GM20431 (cell line): ENCODE data around the gene FBP2.

ENCODE experiments used
- in situ Hi-C: fragments of 300-500 bp; cut with MseI, MboI; formaldehyde crosslinking; loops from one replicate; pipeline ENCODE4 v1.15.0; 2020; ENCODE audit warnings: low sequenced_read_pairs; ENCODE audit not compliant: unreplicated experiment

FBP2 gene

DNA sequence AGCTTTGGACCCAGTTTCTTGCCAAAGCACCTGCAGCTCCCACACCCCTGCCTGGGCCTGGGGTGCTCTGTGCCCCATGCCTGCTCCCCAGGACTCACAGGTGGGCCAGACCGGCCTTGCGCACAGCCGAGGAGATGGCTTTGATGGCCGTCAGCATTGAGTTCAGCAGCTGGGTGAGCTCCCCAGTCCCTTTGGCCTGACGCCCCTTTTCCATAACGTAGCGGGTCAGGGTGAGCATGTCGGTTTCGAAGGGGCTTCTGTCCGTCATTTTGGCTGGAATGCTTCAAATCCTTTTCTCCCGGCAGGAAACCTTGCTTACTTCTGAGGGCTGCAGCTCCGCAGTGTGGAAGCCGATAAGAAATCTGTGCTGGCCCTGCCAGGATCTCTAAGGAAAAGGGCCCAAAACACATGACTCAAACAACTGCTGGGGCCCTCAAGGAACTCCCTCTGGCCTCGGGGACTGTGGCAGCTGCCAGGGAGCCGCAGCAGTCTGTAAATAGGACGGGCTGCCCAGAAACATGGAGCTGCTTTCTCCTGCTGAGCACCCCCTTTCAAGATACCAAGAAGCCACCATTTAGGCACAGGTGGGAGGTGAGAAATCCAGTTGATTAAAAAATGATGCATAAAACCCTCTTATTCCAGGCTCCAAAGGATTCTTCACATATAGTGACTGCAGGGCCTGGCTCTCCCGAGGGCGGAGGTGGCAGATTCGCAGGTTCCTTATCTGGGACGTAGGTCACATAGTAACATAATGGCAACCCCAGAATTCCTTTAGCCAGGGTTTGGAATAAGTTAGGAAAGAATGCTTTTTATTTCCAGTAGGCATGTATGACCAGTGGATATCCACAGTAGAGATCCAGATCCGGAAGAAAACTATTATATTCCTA, at the start of gene FBP2:
TSS of gene FBP2 (minus strand) at position 366 of the 887 bp plus-strand sequence. CDS start at position 268, 98 bp downstream.
- in situ Hi-C loops, result no loop called here

DNA sequence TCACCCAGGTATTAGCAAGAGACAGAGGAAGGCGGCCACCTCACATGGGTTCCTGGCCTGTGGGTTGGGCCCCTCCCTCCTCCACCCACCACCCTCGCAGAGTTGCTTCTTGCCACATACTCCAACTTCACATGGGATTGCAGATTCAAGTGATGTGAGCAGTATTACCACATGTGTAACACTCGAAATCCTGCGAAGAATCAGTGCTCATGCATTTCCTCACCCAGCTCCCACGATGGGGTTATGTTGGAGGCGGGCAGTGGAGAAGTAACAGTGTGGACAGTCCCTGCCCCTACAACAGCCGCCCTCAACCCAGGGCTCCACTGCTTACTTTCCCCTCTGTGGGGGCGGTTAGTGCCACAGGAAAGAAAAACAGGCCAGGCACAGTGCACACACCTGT, 49.6 kb upstream of the FBP2 start:
- in situ Hi-C loops, result no loop called here

DNA sequence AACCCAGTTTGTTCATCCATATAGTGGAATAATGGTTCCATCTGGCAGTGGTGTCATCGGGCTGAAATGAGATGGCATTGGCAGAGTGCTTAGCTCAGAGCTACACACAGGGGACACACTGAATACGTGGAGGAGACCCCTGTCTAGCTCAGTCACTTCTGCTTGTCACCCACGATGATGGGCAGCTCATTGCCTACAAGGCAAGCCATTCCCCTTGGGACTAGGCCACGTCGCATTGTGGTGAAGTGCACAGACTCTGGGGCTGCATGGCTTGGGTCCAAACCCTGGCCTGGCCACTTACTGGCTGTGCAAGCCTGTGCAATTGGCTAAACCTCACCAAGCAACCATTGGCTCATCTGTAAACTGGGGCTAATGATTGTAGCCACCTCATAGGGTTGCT, 48.9 kb upstream of the FBP2 start:
- in situ Hi-C loops, result no loop called here

DNA sequence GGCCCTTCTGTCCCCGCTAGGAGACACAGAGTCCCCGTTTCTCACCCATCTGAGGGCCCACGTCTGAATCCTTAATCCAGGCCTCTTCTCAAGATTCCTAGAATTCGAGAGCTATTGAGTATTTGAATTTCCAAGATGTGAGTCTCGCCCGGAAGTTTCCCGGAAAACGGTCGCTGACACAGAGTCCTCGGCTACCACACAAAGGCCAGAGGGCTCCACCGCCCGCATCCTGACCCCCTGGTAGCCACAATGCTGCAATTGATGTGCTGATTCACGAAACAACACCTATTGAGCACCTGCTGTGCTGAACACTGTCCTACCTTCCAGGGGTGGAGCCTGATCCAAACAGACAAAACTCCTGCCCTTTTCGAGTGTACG, 46.4 kb upstream of the FBP2 start:
- in situ Hi-C loops, result no loop called here

DNA sequence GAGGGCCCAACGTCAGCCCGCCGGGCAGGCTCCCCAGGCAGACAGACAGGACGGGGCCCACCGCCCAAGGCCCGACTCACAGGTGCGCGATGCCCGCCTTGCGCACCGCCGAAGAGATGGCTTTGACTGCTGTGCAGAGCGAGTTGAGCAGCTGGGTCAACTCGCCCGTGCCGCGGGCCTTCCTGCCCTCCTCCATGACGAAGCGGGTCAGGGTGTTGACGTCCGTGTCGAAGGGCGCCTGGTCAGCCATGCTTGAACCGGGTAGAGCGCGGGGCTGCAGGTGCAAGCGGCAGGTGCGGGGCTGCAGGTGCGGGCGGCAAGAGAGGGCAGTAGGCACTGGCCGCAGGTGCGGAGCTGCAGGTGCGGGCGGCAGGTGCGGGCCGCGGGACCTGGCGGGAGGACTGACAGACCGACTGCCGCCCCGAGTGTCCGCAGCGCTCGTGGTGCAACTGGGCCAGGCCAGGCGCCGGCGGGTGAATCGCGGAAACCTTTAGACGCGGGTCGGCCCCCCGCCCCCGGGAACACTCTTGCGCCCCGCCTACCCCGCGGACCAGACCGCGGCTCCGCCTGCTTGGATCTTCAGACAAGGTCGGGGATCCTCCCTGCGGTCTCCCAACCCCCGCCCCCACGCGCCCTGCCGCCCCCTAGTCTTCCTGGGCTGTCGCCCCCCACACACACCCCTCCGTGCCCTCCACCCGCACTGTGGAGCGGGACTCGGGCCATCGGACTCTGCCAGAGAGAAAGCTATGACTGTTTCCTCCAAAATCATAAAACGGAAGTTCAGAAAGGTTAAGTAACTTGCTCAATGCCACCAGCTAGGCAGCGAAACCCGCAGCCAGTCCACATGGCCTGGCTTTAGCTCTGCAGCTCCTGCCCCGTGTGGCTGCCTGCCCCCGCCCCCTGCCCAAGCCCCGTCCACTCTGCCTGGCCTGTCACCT, 45.7 kb upstream of the FBP2 start, which contains the start of gene FBP1:
TSS of gene FBP1 (minus strand) at position 458 of the 938 bp plus-strand sequence. CDS start at position 250, 208 bp downstream.
- in situ Hi-C loops, result no loop called here

DNA sequence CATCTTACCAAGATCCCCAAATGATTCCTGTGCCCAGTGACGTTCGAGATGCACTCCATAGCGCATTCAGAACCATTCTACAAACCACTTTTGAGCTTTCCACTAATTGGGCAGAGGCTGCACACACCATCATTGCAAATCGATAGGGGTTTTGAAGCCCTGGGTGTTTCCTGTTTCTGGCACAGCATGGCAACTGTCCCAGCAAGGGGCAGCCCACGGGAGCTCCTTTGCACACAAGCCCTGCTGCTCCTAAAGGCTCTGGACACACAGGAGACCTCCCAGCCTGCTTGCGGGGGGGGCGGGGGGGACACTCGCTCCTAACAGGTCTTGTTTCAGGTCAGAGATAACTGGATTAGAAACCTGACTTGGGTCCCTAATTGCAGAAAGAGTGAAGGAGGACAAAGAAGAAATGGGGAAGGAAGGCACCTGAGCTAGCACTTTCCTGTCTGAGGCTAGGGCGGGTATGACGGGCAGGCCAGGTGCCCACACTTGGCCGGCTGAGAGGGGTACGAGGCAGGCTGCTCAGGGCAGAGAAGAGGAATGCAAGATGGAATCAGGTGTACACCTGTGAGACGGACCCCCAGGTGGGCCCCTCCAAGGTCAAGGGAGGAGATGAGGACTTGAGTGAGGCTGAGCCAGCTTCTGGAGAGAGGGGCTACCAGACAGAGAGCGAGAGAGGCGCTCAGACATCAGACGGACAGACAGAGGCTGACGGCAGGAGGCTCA, 44.9 kb upstream of the FBP2 start:
- in situ Hi-C loops, result no loop called here

DNA sequence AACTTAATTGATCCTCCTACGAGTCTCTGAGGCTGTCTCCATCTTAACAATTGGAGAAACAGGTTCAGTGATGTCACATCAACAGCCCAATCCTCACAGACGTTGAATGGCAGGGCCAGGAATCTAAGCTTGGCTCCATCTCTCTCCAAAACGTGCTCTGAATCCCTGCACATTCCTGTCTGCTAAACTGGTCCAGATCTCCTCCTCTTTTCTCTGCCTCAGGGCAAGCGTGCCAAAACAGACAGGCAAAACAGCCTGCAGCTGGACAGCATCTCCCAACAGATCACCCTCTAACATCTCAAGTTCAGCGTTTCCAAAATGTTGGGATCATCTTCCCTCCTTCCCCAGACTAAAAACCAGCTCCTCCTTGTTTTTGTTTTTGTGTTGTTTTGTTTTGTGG, 39.1 kb upstream of the FBP2 start:
- in situ Hi-C loops, result no loop called here

DNA sequence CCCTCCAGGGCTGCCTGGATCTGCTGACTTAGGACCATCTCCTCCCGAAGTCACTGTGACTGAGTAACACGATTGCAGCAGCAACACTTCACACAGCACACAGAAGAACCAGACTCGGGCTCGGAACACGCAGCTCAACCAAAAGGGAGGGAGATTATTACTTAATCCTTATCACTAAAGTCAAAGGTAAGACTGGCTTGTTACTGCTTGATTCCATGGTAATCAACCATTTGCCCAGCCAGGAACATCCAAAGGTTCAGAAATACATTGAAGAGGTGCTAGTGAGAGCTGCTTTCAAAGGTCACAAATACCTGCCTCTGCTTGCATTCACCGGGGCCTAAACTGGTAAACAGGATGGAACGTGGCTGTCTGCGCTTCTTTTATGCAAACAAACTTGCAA, 38.0 kb upstream of the FBP2 start:
- in situ Hi-C loops, result no loop called here

DNA sequence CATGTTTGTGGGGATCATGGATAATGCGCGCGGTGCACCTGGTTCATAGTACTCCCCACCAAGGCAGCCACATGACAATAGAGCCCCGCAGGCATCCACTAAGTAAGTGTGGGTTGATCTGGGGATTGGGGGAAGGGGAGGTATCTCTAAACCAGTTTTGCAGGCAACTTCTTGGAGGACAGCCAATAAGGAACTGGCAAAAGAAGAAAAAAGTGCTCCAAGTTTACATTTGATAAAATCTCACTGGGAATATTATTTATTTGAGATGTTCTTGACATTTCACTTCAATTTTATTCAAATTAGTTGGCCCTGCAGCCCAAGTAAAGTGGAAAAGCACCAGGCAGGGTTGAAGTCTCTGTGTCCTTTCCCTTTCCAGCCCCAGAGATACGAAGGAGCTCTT, 37.2 kb upstream of the FBP2 start:
- in situ Hi-C loops, result no loop called here

DNA sequence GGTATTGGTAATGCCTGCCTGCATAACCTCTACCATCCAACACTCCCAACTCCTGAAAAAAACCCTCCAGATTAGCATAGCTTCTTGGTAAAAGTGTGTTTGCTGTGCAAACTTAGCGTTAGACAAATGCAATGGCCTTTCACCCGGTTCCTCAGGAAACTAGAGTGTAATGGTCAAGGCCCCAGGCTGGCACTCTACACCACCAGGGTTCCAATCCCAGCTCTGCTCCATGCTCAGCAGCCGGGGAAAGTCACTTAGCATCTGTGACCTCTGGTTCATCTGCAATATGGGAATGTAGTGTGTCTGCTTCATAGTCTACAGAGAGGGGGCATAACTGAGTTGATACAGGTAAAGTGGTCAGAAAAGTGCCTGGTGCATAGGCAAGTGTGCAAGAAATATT, 36.7 kb upstream of the FBP2 start:
- in situ Hi-C loops, result no loop called here

DNA sequence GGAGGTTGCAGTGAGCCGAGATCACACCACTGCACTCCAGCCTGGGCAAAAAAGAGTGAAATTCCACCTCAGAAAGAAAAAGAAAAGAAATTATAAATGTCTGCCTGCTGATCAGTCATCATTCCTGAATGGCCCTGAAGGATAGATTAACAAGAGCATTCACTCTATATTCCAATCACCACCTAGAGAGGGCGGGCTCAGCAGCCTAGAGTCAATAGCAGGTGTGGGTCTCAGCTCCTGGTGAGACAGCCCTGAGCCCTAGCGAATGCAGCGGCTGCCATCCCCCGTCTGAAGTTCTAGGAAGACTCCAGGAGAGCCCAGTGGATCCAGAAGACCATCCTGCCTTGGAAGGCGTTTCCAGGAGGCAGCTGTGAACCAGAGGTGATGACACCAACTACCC, 33.7 kb upstream of the FBP2 start:
- in situ Hi-C loops, result no loop called here

DNA sequence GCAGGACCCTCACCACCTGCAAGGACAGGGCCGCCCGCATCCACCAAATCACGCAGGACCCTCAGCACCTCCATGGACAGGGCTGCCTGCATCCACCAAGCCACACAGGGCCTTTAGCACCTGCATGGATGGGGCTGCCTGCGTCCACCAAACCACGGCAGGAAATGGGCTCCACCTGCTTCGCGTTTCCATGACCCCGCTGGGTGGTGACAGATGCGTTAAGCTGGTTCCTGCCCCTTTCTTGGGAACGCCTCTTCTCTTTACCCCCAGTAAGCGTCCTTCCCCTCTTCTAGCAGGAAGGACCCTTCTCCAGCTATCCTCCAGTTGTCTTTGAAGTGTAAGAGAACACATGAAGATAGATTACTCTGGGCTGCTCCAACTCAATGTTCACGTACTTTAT, 32.2 kb upstream of the FBP2 start:
- in situ Hi-C loops, result no loop called here

DNA sequence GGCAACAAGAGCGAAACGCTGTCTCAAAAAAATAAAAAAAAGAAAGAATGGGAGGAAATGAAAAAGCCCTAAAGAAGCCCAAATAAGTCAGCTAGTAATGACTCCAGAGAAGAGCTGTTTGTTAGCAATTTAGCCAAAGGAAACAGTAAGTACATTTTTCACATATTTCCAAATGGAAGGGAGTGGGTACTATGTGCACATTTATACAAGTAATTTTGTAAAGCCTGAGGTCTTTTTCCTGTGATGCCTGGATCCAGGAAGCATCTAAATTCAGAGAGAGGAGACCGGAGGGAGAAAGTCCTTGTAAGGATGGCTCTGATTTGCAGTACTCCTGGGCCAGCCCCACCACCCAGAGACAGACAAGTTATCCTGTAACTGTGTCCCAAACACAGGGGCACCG, 31.0 kb upstream of the FBP2 start:
- in situ Hi-C loops, result no loop called here

DNA sequence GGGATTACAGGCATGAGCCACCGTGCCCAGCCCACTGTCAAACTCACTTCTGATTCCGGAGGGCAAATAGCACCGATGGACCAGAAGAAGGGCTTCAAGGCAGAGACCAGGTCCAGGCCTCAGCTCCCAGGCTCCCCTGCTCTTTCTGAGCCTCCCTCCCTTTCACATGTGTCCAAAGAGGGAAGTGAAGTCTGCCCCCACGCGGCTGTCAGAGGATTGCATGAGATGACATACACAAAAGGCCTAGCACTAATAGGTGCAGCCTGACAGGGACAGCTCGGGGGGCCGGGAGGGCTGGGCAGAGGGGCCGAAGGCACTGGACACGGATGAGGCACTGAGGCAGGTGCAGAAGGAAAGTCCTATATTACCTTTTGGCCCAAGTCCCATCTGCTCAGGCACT, 29.6 kb upstream of the FBP2 start:
- in situ Hi-C loops, result no loop called here

DNA sequence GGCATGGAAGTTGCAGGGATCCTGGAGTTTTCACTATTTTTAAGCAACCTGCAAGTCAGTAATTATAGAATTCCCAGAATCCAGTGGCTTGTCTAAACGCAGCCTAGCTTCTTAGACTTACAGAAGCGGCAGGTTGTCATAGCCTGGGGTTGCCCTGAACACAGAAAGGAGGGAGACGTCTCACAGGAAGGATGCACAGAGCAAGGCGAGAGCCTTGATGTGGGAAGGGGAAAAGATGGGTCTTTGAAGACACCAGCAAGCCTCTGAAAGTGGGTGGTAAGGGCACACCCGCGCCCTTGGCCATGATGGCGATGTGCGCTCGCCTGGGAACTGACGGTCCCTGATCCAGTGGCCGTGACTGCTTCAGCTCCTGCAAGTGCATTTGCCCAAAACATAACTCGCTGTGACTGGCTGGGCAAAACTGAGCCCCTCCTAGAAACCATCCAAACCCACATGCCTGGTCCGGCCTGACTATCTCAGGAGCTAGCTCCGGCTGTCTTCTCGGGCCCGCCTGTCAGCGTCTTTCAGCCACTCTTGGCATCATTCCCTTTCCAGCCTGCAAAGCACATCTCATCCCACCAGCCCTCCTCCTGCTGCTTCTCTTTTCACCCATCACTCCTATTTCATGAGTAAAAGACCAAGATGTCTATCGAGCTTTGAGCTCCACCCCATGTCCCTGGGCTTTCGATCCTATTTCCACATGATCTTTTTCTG, 28.6 kb upstream of the FBP2 start:
- in situ Hi-C loops, result no loop called here

DNA sequence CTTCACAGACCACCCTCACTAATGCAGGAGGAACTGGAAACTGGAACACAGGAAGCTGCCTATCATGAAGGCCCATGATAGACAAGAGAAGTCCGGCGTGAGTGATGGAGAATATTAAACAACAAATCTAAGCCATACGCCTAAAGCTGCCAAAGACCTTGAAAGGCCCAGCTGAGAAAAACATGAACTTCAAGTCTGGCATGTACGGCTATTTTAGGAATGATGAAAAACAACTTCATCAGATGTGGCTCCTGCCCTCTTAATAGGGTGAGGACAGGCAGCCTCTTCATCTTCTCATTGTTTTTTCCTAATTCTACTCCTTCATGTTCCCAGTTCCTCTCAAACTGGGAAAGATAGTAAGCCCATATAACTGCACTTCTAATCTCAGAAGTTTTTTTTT, 25.4 kb upstream of the FBP2 start:
- in situ Hi-C loops, result no loop called here

DNA sequence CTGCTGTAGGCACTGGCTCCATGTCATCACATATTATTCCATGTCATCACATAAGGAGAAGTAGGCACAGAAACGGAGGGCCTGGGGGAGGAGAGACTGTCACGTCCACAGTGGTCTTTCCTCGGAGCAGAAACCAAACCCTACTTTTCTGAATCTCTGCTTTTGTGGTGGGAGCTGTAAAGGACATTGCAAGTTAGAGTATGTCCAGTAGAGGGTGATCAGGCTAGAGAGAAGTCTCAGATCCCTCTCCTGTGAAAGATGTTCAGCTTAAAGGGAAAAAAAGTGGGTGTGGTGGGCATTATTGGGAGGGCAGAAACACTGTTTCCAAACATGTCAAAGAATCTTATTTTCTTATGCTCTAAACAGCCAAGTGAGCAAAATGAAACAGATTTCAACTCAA, 19.4 kb upstream of the FBP2 start:
- in situ Hi-C loops, result no loop called here

DNA sequence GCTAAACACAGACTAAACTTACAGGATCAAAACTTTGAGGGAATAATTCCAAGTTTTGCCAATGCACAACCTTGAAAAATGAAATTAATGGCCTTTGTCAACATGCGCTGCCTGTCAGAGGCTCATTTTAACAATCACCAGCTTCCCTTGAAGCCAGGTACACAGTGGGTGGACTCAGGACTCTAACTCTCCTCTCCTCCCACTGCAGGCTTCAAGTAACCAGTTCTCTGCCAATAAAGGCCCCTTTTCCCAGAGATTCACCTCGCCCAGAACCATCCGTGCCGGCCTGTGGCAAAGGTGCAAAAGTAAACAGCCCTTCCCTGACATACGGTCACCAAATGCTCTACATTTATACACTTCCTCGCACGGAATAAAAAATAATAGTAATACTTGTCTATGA, 18.4 kb upstream of the FBP2 start:
- in situ Hi-C loops, result no loop called here

DNA sequence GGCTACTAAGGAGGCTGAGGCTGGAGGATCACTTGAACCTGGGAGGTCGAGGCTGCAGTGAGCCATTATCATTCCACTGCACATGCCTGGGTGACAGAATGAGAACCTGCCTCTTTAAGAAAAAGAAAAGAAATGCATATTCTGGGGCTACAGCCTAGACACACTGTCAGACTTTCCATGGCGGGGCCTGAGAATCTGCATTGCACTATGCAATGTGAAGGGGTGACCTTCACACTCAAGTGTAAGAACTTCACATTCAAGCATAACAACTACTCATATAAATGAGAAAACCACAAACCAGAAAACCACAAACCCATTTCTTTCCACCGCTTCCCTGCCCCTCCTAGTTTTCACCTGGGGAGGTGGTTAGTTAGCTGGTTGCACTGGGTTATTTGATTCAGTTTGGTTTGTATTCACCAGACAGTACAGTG, 18.0 kb upstream of the FBP2 start:
- in situ Hi-C loops, result no loop called here

DNA sequence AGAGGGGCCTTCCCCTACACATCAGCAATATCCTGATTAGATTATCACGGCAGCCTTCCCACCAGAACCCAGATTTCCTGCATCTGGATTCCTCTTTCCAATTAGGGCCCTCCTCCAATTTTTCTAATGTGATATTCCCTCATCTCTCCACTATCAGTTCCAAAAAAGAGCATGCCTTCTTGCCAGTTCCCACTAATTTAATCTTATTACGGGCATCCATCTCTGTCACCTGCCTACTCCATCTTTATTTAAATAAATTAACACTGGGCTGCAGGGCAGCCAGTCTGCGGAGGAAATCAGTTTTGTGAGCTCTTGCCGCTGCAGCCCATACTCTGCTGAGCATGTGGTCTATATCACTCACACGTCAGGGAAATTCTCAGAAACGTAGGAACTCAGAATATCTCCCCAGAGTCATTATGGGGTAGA, 16.6 kb upstream of the FBP2 start:
- in situ Hi-C loops, result no loop called here
